Parathyroid adenoma (tissue), 2 donors: ENCODE data around the gene HERC3.

Experiments
- H2AFZ ChIP-seq: fragments of 300-600 bp; sonication (generic); one replicate; pipeline ENCODE4 v1.7.0; 2017; ENCODE audit warnings: antibody characterized with exemption, mild to moderate bottlenecking
- H3K27ac ChIP-seq: fragments of 300-600 bp; sonication (generic); one replicate; pipeline ENCODE4 v1.7.0; 2017
- H3K27me3 ChIP-seq: fragments of 300-600 bp; sonication (generic); one replicate; pipeline ENCODE4 v1.7.0; 2017; ENCODE audit warnings: low read length; ENCODE audit not compliant: control insufficient read depth, insufficient read depth
- H3K36me3 ChIP-seq: fragments of 300-600 bp; sonication (generic); one replicate; pipeline ENCODE4 v1.7.0; 2017; ENCODE audit warnings: low read length; ENCODE audit not compliant: control insufficient read depth, insufficient read depth
- H3K4me1 ChIP-seq: fragments of 300-600 bp; sonication (generic); one replicate; pipeline ENCODE4 v1.7.0; 2017; ENCODE audit warnings: control low read depth
- H3K4me2 ChIP-seq: fragments of 300-600 bp; sonication (generic); one replicate; pipeline ENCODE4 v1.7.0; 2017; ENCODE audit warnings: low read length
- H3K4me3 ChIP-seq: fragments of 300-600 bp; sonication (generic); one replicate; pipeline ENCODE4 v1.7.0; 2017; ENCODE audit warnings: low read depth, low read length
- H3K79me2 ChIP-seq: fragments of 300-600 bp; sonication (generic); one replicate; pipeline ENCODE4 v1.7.0; 2017; ENCODE audit warnings: control low read depth
- H3K9ac ChIP-seq: fragments of 300-600 bp; sonication (generic); one replicate; pipeline ENCODE4 v1.7.0; 2017; ENCODE audit warnings: mild to moderate bottlenecking
- H3K9me3 ChIP-seq: fragments of 300-600 bp; sonication (generic); one replicate; pipeline ENCODE4 v1.7.0; 2017; ENCODE audit warnings: low read length; ENCODE audit not compliant: control insufficient read depth
- CTCF ChIP-seq: fragments of 300-600 bp; sonication (generic); IDR thresholded peaks from one replicate; pipeline ENCODE4 v1.7.0; 2017; ENCODE audit warnings: antibody characterized with exemption, mild to moderate bottlenecking
- donor health status: primary hyperparathyroidism.

Gene HERC3

DNA sequence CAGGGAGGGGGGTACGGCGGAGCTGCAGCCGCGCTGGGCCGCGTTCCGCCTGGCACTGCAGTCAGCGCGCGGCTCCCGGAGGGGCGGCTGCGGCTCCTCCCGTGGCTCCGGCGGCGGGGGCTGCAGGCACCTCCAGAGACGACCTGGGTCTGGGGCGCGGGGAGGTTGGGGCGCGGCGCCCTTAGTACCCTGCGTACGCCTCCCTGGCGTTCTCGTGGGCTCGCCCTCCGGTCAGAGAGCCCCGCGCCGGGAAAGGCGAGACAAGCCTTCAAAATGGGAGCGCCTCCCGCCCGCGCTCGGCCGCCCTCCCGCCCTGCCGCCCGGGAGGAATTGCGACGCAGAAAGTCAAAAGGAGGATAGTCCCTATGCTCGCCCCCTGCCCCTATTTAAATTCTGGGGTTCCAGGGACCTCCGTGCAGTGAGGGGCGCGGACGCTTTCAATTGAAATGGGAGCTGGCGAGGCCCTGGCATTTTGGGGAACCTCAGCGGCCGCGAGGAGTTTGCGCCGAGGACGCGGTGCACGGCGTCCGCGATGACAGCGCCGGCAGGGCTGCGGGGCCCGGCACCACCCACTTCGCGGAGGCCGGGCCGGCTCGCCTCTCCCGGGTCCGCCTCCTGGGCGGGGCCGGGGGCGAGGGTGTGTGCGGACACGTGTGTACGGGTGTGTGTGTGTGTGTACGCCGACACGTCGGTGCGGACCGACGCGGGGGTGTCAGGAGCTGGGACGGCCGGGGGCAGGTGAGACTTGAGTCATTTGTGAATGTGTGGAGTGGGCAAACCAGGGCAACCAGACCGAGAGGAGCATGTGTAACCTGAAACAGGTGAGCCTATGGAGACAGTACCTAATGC is 544 bp downstream of the HERC3 start:
- Histone ChIP-seq H3K9me3 (no peaks in the 10 kb centered on the region), H2AFZ (peak overlapping the region; percentile 74), H3K4me1 (no peaks in the 10 kb centered on the region), H3K27me3 (no peaks in the 10 kb centered on the region), H3K4me2 (peak overlapping the region; percentile 71), H3K36me3 (no peaks in the 10 kb centered on the region), H3K9ac (peak overlapping the region; percentile 35), H3K79me2 (peaks cover 3% of the 10 kb centered on the region), H3K27ac (peak overlapping the region; percentile 87), H3K4me3 (peak overlapping the region; percentile 79)
- no peak for TF ChIP-seq CTCF

GRCh38 chr4:88597970-88598660 is 5.8 kb downstream of the HERC3 start:
- H3K9ac ChIP-seq = no peak overlapping the region
- peaks cover 3% of the 10 kb centered on the region for H3K79me2 ChIP-seq
- no peak for TF ChIP-seq CTCF
- peaks cover 12% of the 10 kb centered on the region for H3K4me1 ChIP-seq
- no peaks in the 10 kb centered on the region for H3K27me3 ChIP-seq
- no peaks in the 10 kb centered on the region for H3K36me3 ChIP-seq
- H2AFZ ChIP-seq = no peak overlapping the region
- no peak overlapping the region for H3K4me3 ChIP-seq
- H3K4me2 ChIP-seq = peak overlapping the region; percentile 24
- no peaks in the 10 kb centered on the region for H3K9me3 ChIP-seq
- H3K27ac ChIP-seq = no peak overlapping the region

DNA sequence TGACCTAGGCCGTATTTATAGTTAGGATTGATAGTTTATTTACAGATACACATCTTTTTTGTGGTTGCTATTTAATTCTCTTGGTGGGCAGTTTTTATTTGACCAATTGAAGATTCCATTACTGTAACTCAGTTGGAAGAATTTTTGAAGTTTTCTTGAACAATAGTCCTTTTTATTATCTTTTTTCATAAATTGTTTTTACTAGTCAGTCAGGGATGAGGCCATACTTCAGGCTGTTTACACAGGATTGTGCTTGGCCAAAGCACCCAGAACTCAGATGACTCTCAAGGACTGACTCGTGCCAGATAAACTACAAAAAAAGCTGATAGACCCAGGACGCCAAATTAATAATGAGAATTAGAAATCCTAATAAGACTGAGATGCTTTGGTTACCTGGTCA is 7.0 kb downstream of the HERC3 start:
- Histone ChIP-seq H2AFZ (no peak overlapping the region), H3K36me3 (no peaks in the 10 kb centered on the region), H3K4me2 (peak overlapping the region; percentile 29), H3K27me3 (no peaks in the 10 kb centered on the region), H3K27ac (peak overlapping the region; percentile 43), H3K79me2 (peaks cover 6% of the 10 kb centered on the region), H3K4me3 (no peak overlapping the region), H3K9ac (no peak overlapping the region), H3K9me3 (no peaks in the 10 kb centered on the region), H3K4me1 (peaks cover 12% of the 10 kb centered on the region)
- TF ChIP-seq CTCF = no peak

DNA sequence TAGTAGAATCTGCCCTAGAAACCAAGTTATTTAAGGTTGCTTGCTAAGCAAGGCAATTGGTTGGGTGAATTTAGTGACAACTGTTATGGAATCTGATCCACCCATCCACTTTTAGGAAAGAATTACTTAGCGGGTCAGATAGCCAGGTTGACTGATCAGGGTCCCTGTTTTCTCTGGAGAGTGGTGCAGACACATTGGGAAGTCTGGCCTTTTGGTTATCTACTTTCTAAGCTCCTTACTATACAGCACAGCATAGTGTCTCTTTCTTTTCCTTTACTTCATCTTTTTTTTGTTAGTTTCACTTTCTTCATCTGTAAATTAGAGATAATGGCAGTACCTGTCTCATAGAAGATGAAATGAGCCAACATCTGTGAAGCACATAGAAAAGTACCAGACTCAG is 7.4 kb downstream of the HERC3 start:
- Histone ChIP-seq H3K36me3 (no peaks in the 10 kb centered on the region), H3K27ac (peak overlapping the region; percentile 43), H3K79me2 (peaks cover 5% of the 10 kb centered on the region), H3K9ac (no peak overlapping the region), H3K4me2 (peak overlapping the region; percentile 29), H3K4me1 (peaks cover 12% of the 10 kb centered on the region), H3K4me3 (peak overlapping the region; percentile 15), H2AFZ (no peak overlapping the region), H3K27me3 (no peaks in the 10 kb centered on the region), H3K9me3 (no peaks in the 10 kb centered on the region)
- TF ChIP-seq CTCF = no peak
